Mesenchymal stem cell (in vitro differentiated cells and primary cell): ENCODE measurements around the gene CAPN1. TPM values are rescaled to one million over a fixed set of nuclear protein-coding genes. Genes with fewer than 3 reads are reported as not detected.

Source experiments
- DNase-seq: peaks from one replicate; pipeline ENCODE4 v3.0.0-alpha.2; 2013
- H2AFZ ChIP-seq: one replicate; pipeline ENCODE4 v1.6.1; 2013; ENCODE audit warnings: low read depth, mild to moderate bottlenecking, control low read depth, inconsistent platforms, low read length, moderate library complexity
- H2AK5ac ChIP-seq: 2 replicates; pipeline ENCODE4 v1.6.1; 2013; ENCODE audit warnings: low read length, moderate library complexity, mild to moderate bottlenecking, inconsistent platforms; ENCODE audit not compliant: severe bottlenecking
- H2BK120ac ChIP-seq: one replicate; pipeline ENCODE4 v1.6.1; 2013; ENCODE audit warnings: low read depth, mild to moderate bottlenecking, inconsistent platforms, low read length, moderate library complexity
- H2BK12ac ChIP-seq, 2 experiments: one replicate each; pipeline ENCODE4 v1.6.1; 2013; ENCODE audit warnings: inconsistent platforms in 2 of 2, low read length in 2 of 2, mild to moderate bottlenecking in 2 of 2, moderate library complexity in 2 of 2, control low read depth in 1 of 2
- H2BK15ac ChIP-seq: one replicate; pipeline ENCODE4 v1.6.1; 2013; ENCODE audit warnings: mild to moderate bottlenecking, low read depth, inconsistent platforms; ENCODE audit not compliant: poor library complexity, severe bottlenecking
- H2BK5ac ChIP-seq: 2 replicates; pipeline ENCODE4 v1.6.1; 2013; ENCODE audit warnings: low read depth, mild to moderate bottlenecking, low read length, control low read depth, inconsistent platforms; ENCODE audit not compliant: poor library complexity, severe bottlenecking
- H3K14ac ChIP-seq, 2 experiments: one replicate each; pipeline ENCODE4 v1.6.1; 2013; ENCODE audit warnings: inconsistent platforms in 2 of 2, low read length in 2 of 2, control low read depth in 1 of 2, mild to moderate bottlenecking in 1 of 2, moderate library complexity in 1 of 2
- H3K18ac ChIP-seq, 2 experiments: one replicate each; pipeline ENCODE4 v1.6.1; 2013; ENCODE audit warnings: inconsistent platforms in 2 of 2, low read length in 2 of 2, control low read depth in 1 of 2, low read depth in 1 of 2, mild to moderate bottlenecking in 1 of 2
- H3K23ac ChIP-seq, 2 experiments: one replicate each; pipeline ENCODE4 v1.6.1; 2013; ENCODE audit warnings: inconsistent platforms in 2 of 2, low read length in 2 of 2, mild to moderate bottlenecking in 2 of 2, moderate library complexity in 2 of 2, control low read depth in 1 of 2
- H3K27ac ChIP-seq: 2 replicates; pipeline ENCODE4 v1.5.1; 2013; ENCODE audit warnings: mild to moderate bottlenecking, moderate library complexity, low read length, control low read depth, inconsistent platforms; ENCODE audit not compliant: poor library complexity, severe bottlenecking
- H3K27me3 ChIP-seq, 2 experiments: 2 replicates each; pipeline versions ENCODE4 v1.6.1 to v1.7.0; 2013; ENCODE audit warnings: low read length in 2 of 2, mild to moderate bottlenecking in 2 of 2, moderate library complexity in 2 of 2, control low read depth in 1 of 2, inconsistent platforms in 1 of 2; ENCODE audit not compliant: control insufficient read depth in 1 of 2, insufficient read depth in 1 of 2
- H3K36me3 ChIP-seq, 2 experiments: 2 replicates each; pipeline versions ENCODE4 v1.6.1 to v1.7.0; 2013; ENCODE audit warnings: low read length in 2 of 2, control low read depth in 1 of 2, inconsistent platforms in 1 of 2, low read depth in 1 of 2, mild to moderate bottlenecking in 1 of 2; ENCODE audit not compliant: insufficient read depth in 2 of 2, control insufficient read depth in 1 of 2
- H3K4ac ChIP-seq, 2 experiments: one replicate each; pipeline ENCODE4 v1.6.1; 2013; ENCODE audit warnings: inconsistent platforms in 2 of 2, low read length in 2 of 2, mild to moderate bottlenecking in 2 of 2, moderate library complexity in 2 of 2, control low read depth in 1 of 2, low read depth in 1 of 2
- H3K4me1 ChIP-seq: 2 replicates; pipeline ENCODE4 v1.6.1; 2013; ENCODE audit warnings: low read depth, low read length, control low read depth; ENCODE audit not compliant: control insufficient read depth, insufficient read depth
- H3K4me2 ChIP-seq: 2 replicates; pipeline ENCODE4 v1.6.1; 2013; ENCODE audit warnings: low read length, mild to moderate bottlenecking, inconsistent platforms; ENCODE audit not compliant: poor library complexity, severe bottlenecking
- H3K4me3 ChIP-seq, 2 experiments: 2 replicates each; pipeline versions ENCODE4 v1.5.1 to v1.7.0; 2013; ENCODE audit warnings: low read length in 2 of 2, mild to moderate bottlenecking in 2 of 2, control low read depth in 1 of 2, low read depth in 1 of 2; ENCODE audit not compliant: insufficient read depth in 1 of 2
- H3K79me1 ChIP-seq: replicated peaks from 2 replicates; pipeline ENCODE4 v1.6.1; 2013; ENCODE audit warnings: mild to moderate bottlenecking, control low read depth, low read length, inconsistent platforms; ENCODE audit not compliant: poor library complexity, severe bottlenecking
- H3K9ac ChIP-seq: 2 replicates; pipeline ENCODE4 v1.7.0; 2013; ENCODE audit warnings: mild to moderate bottlenecking, low read length, moderate library complexity
- H3K9me3 ChIP-seq: 2 replicates; pipeline ENCODE4 v1.7.0; 2013; ENCODE audit warnings: mild to moderate bottlenecking, low read length; ENCODE audit not compliant: control insufficient read depth
- H4K8ac ChIP-seq: one replicate; pipeline ENCODE4 v1.6.1; 2013; ENCODE audit warnings: inconsistent platforms, mild to moderate bottlenecking, low read length, moderate library complexity
- H4K91ac ChIP-seq: one replicate; pipeline ENCODE4 v1.6.1; 2013; ENCODE audit warnings: mild to moderate bottlenecking, low read length, inconsistent platforms
- WGBS: methylation state at CpG from one replicate; pipeline ENCODE4 v1.1.7; 2013; ENCODE audit warnings: mixed read lengths; 5-methylcytosine and 5-hydroxymethylcytosine counted together
- polyA plus RNA-seq, 2 experiments: library from polyadenylated mRNA; stranded (reverse); fragments of 200-250 nt; gene quantifications; one replicate each; pipeline ENCODE4 v1.2.3, GENCODE V29; 2013

The CAPN1 gene
- 166 TPM for polyA plus RNA-seq (2013, experiment 1 of 2)
- 168 TPM for polyA plus RNA-seq (2013, experiment 2 of 2)

GRCh38 chr11:65181569-65182257 lies at the start of gene CAPN1:
CAPN1 (plus strand) TSS chr11:65181928; CDS start chr11:65182702, 774 bp downstream.
- H3K9me3 ChIP-seq = no peaks in the 10 kb centered on the region
- H3K4ac ChIP-seq = peak within 1 kb of the TSS; percentile 75 to 99
- peak within 1 kb of the TSS; percentile 85 for H4K91ac ChIP-seq
- H3K27ac ChIP-seq = peak within 1 kb of the TSS; percentile 47
- H3K27me3 ChIP-seq = no peaks in the 10 kb centered on the region
- peak within 1 kb of the TSS; percentile 92 for H3K9ac ChIP-seq
- 0% methylated on average over 23 of the region's 43 CpGs for WGBS
- H2BK120ac ChIP-seq = peak within 1 kb of the TSS; percentile 92
- no peak within 1 kb of the TSS for H2BK12ac ChIP-seq
- H3K18ac ChIP-seq = peak within 1 kb of the TSS; percentile 90 to 95
- H3K4me1 ChIP-seq = peaks cover 24% of the 10 kb centered on the region
- peak within 1 kb of the TSS in 1 of 2 experiments; percentile 57 for H3K23ac ChIP-seq
- peak within 1 kb of the TSS; percentile 7 for H2AK5ac ChIP-seq
- peak within 1 kb of the TSS; percentile 70 for H3K4me2 ChIP-seq
- peak within 1 kb of the TSS; percentile 66 for H4K8ac ChIP-seq
- peak within 1 kb of the TSS; percentile 84 to 94 for H3K4me3 ChIP-seq
- peaks cover 28% of the 10 kb centered on the region for H3K79me1 ChIP-seq
- H3K14ac ChIP-seq = peak within 1 kb of the TSS; percentile 87 to 95
- DNase-seq = peak; percentile 89
- peaks cover 30 to 31% of the 10 kb centered on the region in 2 experiments for H3K36me3 ChIP-seq
- H2AFZ ChIP-seq = peak within 1 kb of the TSS; percentile 32
- no peak within 1 kb of the TSS for H2BK5ac ChIP-seq
- peak within 1 kb of the TSS; percentile 97 for H2BK15ac ChIP-seq

- no peak for DNase-seq
Measured at GRCh38 chr11:65132238-65132987, 49.3 kb upstream of the CAPN1 start.

GRCh38 chr11:65132988-65133700 lies 48.6 kb upstream of the CAPN1 start:
- Histone ChIP-seq H3K23ac (no peak overlapping the region), H3K27ac (no peak overlapping the region), H3K4me3 (peak overlapping the region; percentile 93), H2BK5ac (no peak overlapping the region), H2AFZ (no peak overlapping the region), H4K8ac (no peak overlapping the region), H3K18ac (peak overlapping the region in 1 of 2 experiments; percentile 99), H3K9me3 (no peaks in the 10 kb centered on the region), H3K4ac (no peak overlapping the region), H3K27me3 (no peaks in the 10 kb centered on the region), H3K9ac (peak overlapping the region; percentile 99), H2BK12ac (no peak overlapping the region), H4K91ac (no peak overlapping the region), H3K4me2 (peak overlapping the region; percentile 91), H3K14ac (no peak overlapping the region), H2BK15ac (no peak overlapping the region), H3K36me3 (peaks cover 45 to 48% of the 10 kb centered on the region in 2 experiments), H2BK120ac (no peak overlapping the region), H3K79me1 (peaks cover 21% of the 10 kb centered on the region), H3K4me1 (peaks cover 23% of the 10 kb centered on the region), H2AK5ac (no peak overlapping the region)
- 79% methylated on average over 17 of the region's 18 CpGs for WGBS
- DNase-seq = peak; percentile 17

More at GRCh38 chr11:65132238-65132987, 49.3 kb upstream of the CAPN1 start:
- Histone ChIP-seq H3K79me1 (peaks cover 26% of the 10 kb centered on the region), H3K27ac (no peak overlapping the region), H4K8ac (no peak overlapping the region), H3K14ac (no peak overlapping the region), H3K9me3 (no peaks in the 10 kb centered on the region), H4K91ac (no peak overlapping the region), H3K4me3 (peak overlapping the region in 1 of 2 experiments; percentile 93), H2BK12ac (no peak overlapping the region), H2AK5ac (no peak overlapping the region), H2BK15ac (no peak overlapping the region), H3K36me3 (peaks cover 52 to 55% of the 10 kb centered on the region in 2 experiments), H2BK5ac (no peak overlapping the region), H3K4ac (no peak overlapping the region), H3K23ac (no peak overlapping the region), H3K18ac (no peak overlapping the region), H3K9ac (peak overlapping the region; percentile 99), H3K27me3 (no peaks in the 10 kb centered on the region), H3K4me2 (no peak overlapping the region), H3K4me1 (peaks cover 23% of the 10 kb centered on the region), H2AFZ (no peak overlapping the region), H2BK120ac (no peak overlapping the region)
- WGBS = 89% methylated on average over 8 of the region's 10 CpGs
